Peyer's patch (tissue), 4 donors: ENCODE measurements around the gene IL4I1. TPM values are rescaled to one million over a fixed set of nuclear protein-coding genes. Genes with fewer than 3 reads are reported as not detected.

Experiments used
- DNase-seq, 3 donors: peaks; one replicate each; pipeline ENCODE4 v3.0.0-alpha.2; 2017 to 2019
- H3K27ac ChIP-seq, 4 donors: fragments of 200-600 bp; sonication (generic); one replicate each; pipeline ENCODE4 v1.5.1; 2016 to 2019
- H3K27me3 ChIP-seq, 2 donors: fragments of 200-600 bp; sonication (generic); one replicate each; pipeline ENCODE4 v1.5.1; 2019
- H3K36me3 ChIP-seq, 3 donors: fragments of 200-600 bp; sonication (generic); one replicate each; pipeline ENCODE4 v1.5.1; 2016 to 2019
- H3K4me1 ChIP-seq, 4 donors: fragments of 200-600 bp; sonication (generic); one replicate each; pipeline ENCODE4 v1.5.1; 2016 to 2019
- H3K4me3 ChIP-seq, 4 donors: fragments of 200-600 bp; sonication (generic); 1 replicate in 3 of 4; 2 replicates in 1 of 4; pipeline ENCODE4 v1.5.1; 2016 to 2019; ENCODE audit warnings: mild to moderate bottlenecking in 1 of 4
- H3K9me3 ChIP-seq, 4 donors: fragments of 200-600 bp; sonication (generic); one replicate each; pipeline ENCODE4 v1.5.1; 2016 to 2019; ENCODE audit warnings: mild to moderate bottlenecking in 1 of 4
- POLR2A ChIP-seq, 2 donors: fragments of 450-650 bp; IDR thresholded peaks; one replicate each; pipeline ENCODE4 v1.5.1; 2017; ENCODE audit warnings: antibody characterized with exemption in 2 of 2, mild to moderate bottlenecking in 2 of 2, moderate library complexity in 2 of 2
- small RNA-seq, 2 donors: library from RNA; depleted of rRNA; stranded (forward); fragments of <200 nt; gene quantifications; one replicate each; pipeline ENCODE3, GENCODE V24; 2016
- total RNA-seq, 4 donors: library from RNA; depleted of rRNA; stranded (reverse); fragments of >200 nt; gene quantifications; one replicate each; pipeline ENCODE4 v1.1.0, GENCODE V29; 2016
- TF ChIP-seq, protein P1 (sequence below), 6 experiments: fragments of 450-650 bp in 4 of 6; fragments of 200-600 bp in 2 of 6; sonication (generic) in 1 of 6; IDR thresholded peaks; one replicate each; pipeline ENCODE4 v1.5.1; 2017 to 2019; ENCODE audit warnings: antibody characterized with exemption in 6 of 6, mild to moderate bottlenecking in 3 of 6, moderate library complexity in 1 of 6

Gene IL4I1
- total RNA-seq, 4 donors from 2014 or later: not detected

DNA sequence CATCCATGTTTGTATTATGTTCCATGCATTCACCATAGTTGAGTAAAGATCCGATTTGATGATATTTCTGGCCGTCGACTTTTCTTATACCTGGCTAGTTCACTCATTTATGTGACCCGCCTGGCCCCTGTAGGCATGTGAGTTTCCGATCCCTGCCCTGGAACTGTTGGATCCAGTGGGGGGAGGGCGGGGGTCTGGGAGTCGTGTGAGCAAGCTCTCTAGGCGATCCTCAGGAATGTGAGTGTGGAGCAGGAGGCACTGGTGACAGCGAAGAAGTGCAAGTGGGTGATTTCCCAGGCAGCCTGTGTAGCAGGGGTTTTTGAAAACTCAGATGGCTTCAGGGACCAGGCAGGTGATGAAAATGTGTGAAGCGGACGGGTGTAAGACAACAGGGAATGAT lies 56.4 kb downstream of the IL4I1 start:
- no peaks in the 10 kb centered on the region for H3K27me3 ChIP-seq
- no peak for TF ChIP-seq POLR2A (IDR thresholded peaks at IDR 0.05)
- TF ChIP-seq, protein P1, sequence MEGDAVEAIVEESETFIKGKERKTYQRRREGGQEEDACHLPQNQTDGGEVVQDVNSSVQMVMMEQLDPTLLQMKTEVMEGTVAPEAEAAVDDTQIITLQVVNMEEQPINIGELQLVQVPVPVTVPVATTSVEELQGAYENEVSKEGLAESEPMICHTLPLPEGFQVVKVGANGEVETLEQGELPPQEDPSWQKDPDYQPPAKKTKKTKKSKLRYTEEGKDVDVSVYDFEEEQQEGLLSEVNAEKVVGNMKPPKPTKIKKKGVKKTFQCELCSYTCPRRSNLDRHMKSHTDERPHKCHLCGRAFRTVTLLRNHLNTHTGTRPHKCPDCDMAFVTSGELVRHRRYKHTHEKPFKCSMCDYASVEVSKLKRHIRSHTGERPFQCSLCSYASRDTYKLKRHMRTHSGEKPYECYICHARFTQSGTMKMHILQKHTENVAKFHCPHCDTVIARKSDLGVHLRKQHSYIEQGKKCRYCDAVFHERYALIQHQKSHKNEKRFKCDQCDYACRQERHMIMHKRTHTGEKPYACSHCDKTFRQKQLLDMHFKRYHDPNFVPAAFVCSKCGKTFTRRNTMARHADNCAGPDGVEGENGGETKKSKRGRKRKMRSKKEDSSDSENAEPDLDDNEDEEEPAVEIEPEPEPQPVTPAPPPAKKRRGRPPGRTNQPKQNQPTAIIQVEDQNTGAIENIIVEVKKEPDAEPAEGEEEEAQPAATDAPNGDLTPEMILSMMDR (IDR thresholded peaks at IDR 0.05): no peak
- H3K4me3 ChIP-seq: no peak overlapping the region
- no peaks in the 10 kb centered on the region for H3K4me1 ChIP-seq
- H3K9me3 ChIP-seq: no peaks in the 10 kb centered on the region
- no peak overlapping the region for H3K27ac ChIP-seq
- DNase-seq: no peak
- H3K36me3 ChIP-seq: peaks cover 0 to 39% (median 0%) of the 10 kb centered on the region in 3 donors

DNA sequence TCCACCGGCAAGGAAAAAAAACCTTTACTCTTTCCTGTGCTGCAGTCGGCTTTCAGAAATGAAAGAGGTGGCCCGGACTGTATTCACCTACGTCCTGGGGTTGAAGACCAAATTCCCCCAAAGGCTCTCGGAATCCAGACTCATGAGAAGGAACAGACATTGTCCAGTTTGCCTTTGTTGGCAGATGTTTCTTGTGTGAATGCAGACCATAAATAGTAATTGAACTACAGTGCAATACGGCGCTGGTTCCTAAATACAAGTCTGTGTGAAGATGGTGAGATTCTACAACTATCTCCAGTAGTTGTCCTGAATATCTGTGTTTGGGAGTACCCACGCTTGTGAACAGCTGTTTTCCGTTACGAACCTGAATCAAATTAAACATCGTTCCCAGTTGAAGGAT lies 57.0 kb downstream of the IL4I1 start:
- Histone ChIP-seq H3K4me3 (no peak overlapping the region), H3K9me3 (no peaks in the 10 kb centered on the region), H3K36me3 (peaks cover 0 to 45% (median 0%) of the 10 kb centered on the region in 3 donors), H3K27ac (no peak overlapping the region), H3K4me1 (no peaks in the 10 kb centered on the region), H3K27me3 (no peaks in the 10 kb centered on the region)
- no peak for TF ChIP-seq POLR2A (IDR thresholded peaks at IDR 0.05)
- TF ChIP-seq, protein P1 (IDR thresholded peaks at IDR 0.05): no peak
- no peak for DNase-seq

Small RNA genes lying within 50 kb of the gene (small RNA-seq; reads per million reads assigned to genes)
- gene MIR4749: 0 to 0.06 reads per million in 2 donors

Other genes starting within 250 kb of the IL4I1 start
- gene IRF3, start 231.0 kb downstream of the IL4I1 start, total RNA-seq: 100 to 1,000 TPM in 3 of 4 donors, 10 to 100 TPM in 1; 98.6 to 131 (median 120) TPM
- 10 to 100 TPM in 3 of 4 donors, 1 to 10 TPM in 1; 5.3 to 28.9 (median 12.2) TPM for gene BCL2L12, start 231.0 kb downstream of the IL4I1 start, total RNA-seq
- 100 to 1,000 TPM in 1 of 4 donors, 10 to 100 TPM in 3; 46.9 to 185 (median 80.0) TPM for gene PRMT1, start 219.6 kb downstream of the IL4I1 start, total RNA-seq
- 1 to 10 TPM in 2 of 4 donors, not detected in 2; 4.4 to 9.1 TPM for gene ADM5, start 207.3 kb downstream of the IL4I1 start, total RNA-seq
- gene CPT1C, start 205.8 kb downstream of the IL4I1 start, total RNA-seq: 10 to 100 TPM in 1 of 4 donors, 1 to 10 TPM in 2, not detected in 1; 3.0 to 12.4 (median 5.6) TPM
- gene TSKS, start 133.6 kb downstream of the IL4I1 start, total RNA-seq: not detected
- gene AP2A1, start 129.9 kb downstream of the IL4I1 start, total RNA-seq: 100 to 1,000 TPM in 1 of 4 donors, 10 to 100 TPM in 3; 57.8 to 102 (median 85.1) TPM
- gene FUZ, start 83.6 kb downstream of the IL4I1 start, total RNA-seq: 10 to 100 TPM in 3 of 4 donors, 1 to 10 TPM in 1; 4.1 to 13.8 (median 12.3) TPM
- 10 to 100 TPM; 29.7 to 57.7 (median 41.8) TPM for gene MED25, start 78.6 kb downstream of the IL4I1 start, total RNA-seq
- 100 to 1,000 TPM in 2 of 4 donors, 10 to 100 TPM in 2; 80.0 to 153 (median 95.9) TPM for gene PTOV1, start 45.7 kb downstream of the IL4I1 start, total RNA-seq
- gene PNKP, start 29.3 kb downstream of the IL4I1 start, total RNA-seq: 100 to 1,000 TPM in 3 of 4 donors, 10 to 100 TPM in 1; 58.7 to 235 (median 118) TPM
- gene AKT1S1, start 19.5 kb downstream of the IL4I1 start, total RNA-seq: 10 to 100 TPM; 17.2 to 30.5 (median 23.3) TPM
- gene TBC1D17, start 19.2 kb downstream of the IL4I1 start, total RNA-seq: 10 to 100 TPM; 22.8 to 83.3 (median 62.1) TPM
- gene ATF5, start 32.3 kb upstream of the IL4I1 start, total RNA-seq: 10 to 100 TPM in 3 of 4 donors, 1 to 10 TPM in 1; 3.3 to 21.4 (median 18.2) TPM
- gene NUP62, start 32.6 kb upstream of the IL4I1 start, total RNA-seq: 10 to 100 TPM; 40.0 to 54.5 (median 46.0) TPM
- gene SIGLEC11, start 64.3 kb upstream of the IL4I1 start, total RNA-seq: 1 to 10 TPM in 1 of 4 donors, under 1 TPM in 1, not detected in 2; 0.94 to 1.7 TPM
- 10 to 100 TPM; 76.7 to 98.1 (median 83.9) TPM for gene VRK3, start 128.5 kb upstream of the IL4I1 start, total RNA-seq
- 10 to 100 TPM in 1 of 4 donors, 1 to 10 TPM in 3; 7.5 to 14.9 (median 9.2) TPM for gene ZNF473, start 129.1 kb upstream of the IL4I1 start, total RNA-seq